ENCODE measurements around the gene SORBS1. TPM values are rescaled to one million over a fixed set of nuclear protein-coding genes. Genes with fewer than 3 reads are reported as not detected.

SORBS1 gene
- total and polyA plus RNA-seq, 4 donors, result 13.1 to 68.9 (median 44.0) TPM

- peak overlapping the region in 1 of 2 donors; percentile 16 for H3K9ac ChIP-seq (ENCODE audit: insufficient read depth in 1 of 2, low read length in 2 of 2)
- 60 to 63% methylated on average over 19 of the region's 19 CpGs for WGBS, 2 donors
- TF ChIP-seq, protein P1, sequence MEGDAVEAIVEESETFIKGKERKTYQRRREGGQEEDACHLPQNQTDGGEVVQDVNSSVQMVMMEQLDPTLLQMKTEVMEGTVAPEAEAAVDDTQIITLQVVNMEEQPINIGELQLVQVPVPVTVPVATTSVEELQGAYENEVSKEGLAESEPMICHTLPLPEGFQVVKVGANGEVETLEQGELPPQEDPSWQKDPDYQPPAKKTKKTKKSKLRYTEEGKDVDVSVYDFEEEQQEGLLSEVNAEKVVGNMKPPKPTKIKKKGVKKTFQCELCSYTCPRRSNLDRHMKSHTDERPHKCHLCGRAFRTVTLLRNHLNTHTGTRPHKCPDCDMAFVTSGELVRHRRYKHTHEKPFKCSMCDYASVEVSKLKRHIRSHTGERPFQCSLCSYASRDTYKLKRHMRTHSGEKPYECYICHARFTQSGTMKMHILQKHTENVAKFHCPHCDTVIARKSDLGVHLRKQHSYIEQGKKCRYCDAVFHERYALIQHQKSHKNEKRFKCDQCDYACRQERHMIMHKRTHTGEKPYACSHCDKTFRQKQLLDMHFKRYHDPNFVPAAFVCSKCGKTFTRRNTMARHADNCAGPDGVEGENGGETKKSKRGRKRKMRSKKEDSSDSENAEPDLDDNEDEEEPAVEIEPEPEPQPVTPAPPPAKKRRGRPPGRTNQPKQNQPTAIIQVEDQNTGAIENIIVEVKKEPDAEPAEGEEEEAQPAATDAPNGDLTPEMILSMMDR (IDR thresholded peaks at IDR 0.05; ENCODE audit: control extremely low read depth, extremely low read depth), result no peak
- H3K27ac ChIP-seq (ENCODE audit: low read depth in 1 of 2, low read length in 1 of 2), result peak overlapping the region; percentile 87 to 91
- H3K27me3 ChIP-seq (ENCODE audit: control insufficient read depth in 3 of 3, insufficient read depth in 3 of 3, low read length in 2 of 3), result peaks cover 0 to 2% (median 2%) of the 10 kb centered on the region in 3 donors
- peaks cover 8 to 22% (median 16%) of the 10 kb centered on the region in 5 donors for H3K4me1 ChIP-seq (ENCODE audit: control insufficient read depth in 5 of 5, insufficient read depth in 5 of 5, low read length in 5 of 5)
- H3K9me3 ChIP-seq (ENCODE audit: control insufficient read depth in 4 of 4, insufficient read depth in 3 of 4, low read length in 3 of 4), result no peaks in the 10 kb centered on the region
- H3K36me3 ChIP-seq (ENCODE audit: control insufficient read depth in 4 of 4, insufficient read depth in 4 of 4, low read length in 4 of 4), result no peaks in the 10 kb centered on the region
- DNase-seq (no peak), ATAC-seq (ENCODE audit: insufficient read depth, low FRiP score) (no peak)
- peak overlapping the region; percentile 35 for H3K4me3 ChIP-seq
Measured at GRCh38 chr10:95291365-95292039, 269.7 kb downstream of the SORBS1 start.

- Histone ChIP-seq H3K27me3 (ENCODE audit: control insufficient read depth in 3 of 3, insufficient read depth in 3 of 3, low read length in 2 of 3) (peaks cover 0 to 2% (median under 1%) of the 10 kb centered on the region in 3 donors), H3K27ac (ENCODE audit: low read depth in 1 of 2, low read length in 1 of 2) (peak within 1 kb of the TSS; percentile 87 to 96), H3K9ac (ENCODE audit: insufficient read depth in 1 of 2, low read length in 2 of 2) (peak within 1 kb of the TSS in 1 of 2 donors; percentile 34), H3K36me3 (ENCODE audit: control insufficient read depth in 4 of 4, insufficient read depth in 4 of 4, low read length in 4 of 4) (no peaks in the 10 kb centered on the region), H3K4me3 (peak within 1 kb of the TSS; percentile 71), H3K9me3 (ENCODE audit: control insufficient read depth in 4 of 4, insufficient read depth in 3 of 4, low read length in 3 of 4) (no peaks in the 10 kb centered on the region), H3K4me1 (ENCODE audit: control insufficient read depth in 5 of 5, insufficient read depth in 5 of 5, low read length in 5 of 5) (peaks cover 8 to 22% (median 16%) of the 10 kb centered on the region in 5 donors)
- TF ChIP-seq, protein P1 (IDR thresholded peaks at IDR 0.05; ENCODE audit: control extremely low read depth, extremely low read depth), result no peak
- ATAC-seq (ENCODE audit: insufficient read depth, low FRiP score) (peak; percentile 87), DNase-seq (peak; percentile 67 to 81 (median 80))
- 1% methylated on average over 102 to 119 of the region's 119 CpGs for WGBS, 2 donors
Measured at GRCh38 chr10:95290461-95291364, 270.5 kb downstream of the SORBS1 start, which contains the start of gene PDLIM1. Gene PDLIM1, minus strand, starts transcription at chr10:95291003. Its CDS starts 88 bp downstream, at chr10:95290915.

DNA sequence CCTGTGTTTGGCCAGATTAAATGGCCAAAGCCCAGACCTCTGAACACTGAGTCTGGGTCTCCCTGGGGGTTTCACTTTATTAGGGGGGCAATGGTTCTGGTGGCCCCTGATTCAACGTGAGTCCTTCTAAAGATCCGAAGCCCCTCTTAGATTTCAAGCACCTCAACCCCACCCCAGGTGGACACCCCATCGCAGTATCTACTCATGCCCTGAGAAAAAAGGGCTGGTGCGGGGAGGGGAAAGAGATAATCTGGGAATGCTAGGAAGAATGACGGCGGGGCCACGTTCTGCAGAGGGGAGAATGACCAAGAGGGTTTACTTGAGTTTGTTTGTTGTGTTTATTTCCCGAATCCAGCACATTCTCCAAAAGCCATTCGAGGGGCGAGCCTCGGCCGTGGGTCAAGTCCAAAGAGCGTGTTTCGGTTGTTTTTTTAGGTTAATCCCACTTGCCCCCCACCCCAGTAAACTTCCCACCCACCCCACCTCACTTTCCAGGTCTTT is 271.2 kb downstream of the SORBS1 start:
- peak overlapping the region in 1 of 2 donors; percentile 34 for H3K9ac ChIP-seq (ENCODE audit: insufficient read depth in 1 of 2, low read length in 2 of 2)
- DNase-seq (peak in 2 of 3 donors; percentile 34 to 37), ATAC-seq (ENCODE audit: insufficient read depth, low FRiP score) (no peak)

More for the DNA sequence above, 271.2 kb downstream of the SORBS1 start:
- TF ChIP-seq, protein P1 (IDR thresholded peaks at IDR 0.05; ENCODE audit: control extremely low read depth, extremely low read depth), result no peak
- peaks cover 0 to 2% (median 0%) of the 10 kb centered on the region in 3 donors for H3K27me3 ChIP-seq (ENCODE audit: control insufficient read depth in 3 of 3, insufficient read depth in 3 of 3, low read length in 2 of 3)
- H3K27ac ChIP-seq (ENCODE audit: low read depth in 1 of 2, low read length in 1 of 2), result peak overlapping the region; percentile 84 to 96
- peak overlapping the region; percentile 71 for H3K4me3 ChIP-seq
- no peaks in the 10 kb centered on the region for H3K36me3 ChIP-seq (ENCODE audit: control insufficient read depth in 4 of 4, insufficient read depth in 4 of 4, low read length in 4 of 4)
- peaks cover 6 to 24% (median 14%) of the 10 kb centered on the region in 5 donors for H3K4me1 ChIP-seq (ENCODE audit: control insufficient read depth in 5 of 5, insufficient read depth in 5 of 5, low read length in 5 of 5)
- no peaks in the 10 kb centered on the region for H3K9me3 ChIP-seq (ENCODE audit: control insufficient read depth in 4 of 4, insufficient read depth in 3 of 4, low read length in 3 of 4)
- WGBS, 2 donors, result 22 to 50% methylated on average over 14 of the region's 14 CpGs

All from lung (tissue), 12 donors.